GM18511 (cell line): Measurements from ENCODE around the gene CCDC192.

Source experiments
- ATAC-seq: cut with Tn5 transposase; IDR thresholded peaks from one replicate; pipeline ENCODE4 v1.9.1; 2021; ENCODE audit warnings: mild to moderate bottlenecking, moderate library complexity; ENCODE audit not compliant: unreplicated experiment

CCDC192 gene

DNA sequence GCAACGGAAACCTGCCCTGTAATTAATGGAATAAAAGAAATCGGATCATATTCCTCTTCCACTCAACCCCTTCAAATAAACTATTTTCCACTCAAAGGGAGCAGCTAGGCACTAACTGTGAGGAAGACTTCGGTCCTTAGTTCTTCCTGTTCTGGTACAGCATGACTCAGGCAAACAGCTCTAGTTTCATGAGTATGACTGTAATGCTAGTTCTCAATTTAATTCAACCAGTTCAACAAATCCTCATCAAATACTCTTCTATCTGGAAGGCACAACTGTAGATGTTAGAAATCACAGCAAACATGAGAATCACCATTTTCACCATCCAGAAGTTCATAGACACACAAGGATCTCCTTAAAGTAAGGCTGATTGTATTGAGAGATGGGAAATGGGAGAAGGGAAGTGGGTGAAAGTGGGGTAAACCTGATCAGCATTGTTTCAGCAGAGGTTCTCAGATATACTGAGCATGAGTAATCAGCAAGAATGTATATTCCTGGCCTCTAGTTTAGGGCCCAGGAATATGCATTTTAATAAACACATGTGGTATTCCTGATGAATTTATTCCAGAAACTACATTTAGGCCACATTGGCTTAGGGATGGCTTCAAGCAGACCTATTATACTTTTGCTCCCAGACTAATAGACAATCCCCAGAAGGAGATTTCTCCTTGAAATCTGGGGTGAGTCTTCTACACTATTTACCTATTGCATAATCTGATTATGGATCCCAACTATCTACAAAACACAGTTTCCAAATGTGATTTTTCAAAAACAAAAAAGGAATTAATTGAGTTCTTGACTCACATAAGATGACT, 239.3 kb downstream of the CCDC192 start:
- ATAC-seq: no peak

DNA sequence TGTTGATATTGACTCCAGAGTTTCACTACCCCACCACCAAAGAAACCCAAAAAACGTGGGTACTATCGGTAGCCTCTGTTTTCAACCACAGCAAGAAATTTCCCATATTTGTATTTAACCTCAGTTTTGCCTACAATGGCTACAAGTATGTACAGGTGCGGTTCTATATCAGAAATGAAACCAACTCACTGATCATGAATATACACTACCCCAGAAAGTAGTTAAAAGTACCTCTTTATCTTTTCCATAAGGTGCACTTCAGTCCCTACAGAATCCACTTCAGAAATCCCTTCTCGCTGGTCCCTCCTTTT, 239.8 kb downstream of the CCDC192 start:
- peak; percentile 83 for ATAC-seq

DNA sequence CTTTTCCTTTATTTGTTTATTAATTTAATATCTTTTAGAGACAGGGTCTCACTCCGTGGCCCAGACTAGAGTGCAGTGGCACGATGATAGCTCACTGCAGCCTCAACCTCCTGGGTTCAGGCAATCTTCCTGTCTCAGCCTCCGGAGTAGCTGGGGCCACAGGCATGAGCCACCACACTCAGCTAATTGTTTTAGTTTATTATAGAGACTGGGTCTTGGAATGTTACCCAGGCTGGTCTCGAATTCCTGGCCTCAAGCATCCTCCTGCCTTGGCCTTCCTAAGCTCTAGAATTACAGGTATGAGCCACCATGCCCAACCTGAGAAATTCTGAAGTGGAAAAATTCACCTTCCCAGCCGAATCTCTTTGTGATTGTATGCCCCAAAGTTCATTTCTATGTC, 240.9 kb downstream of the CCDC192 start:
- ATAC-seq: no peak

DNA sequence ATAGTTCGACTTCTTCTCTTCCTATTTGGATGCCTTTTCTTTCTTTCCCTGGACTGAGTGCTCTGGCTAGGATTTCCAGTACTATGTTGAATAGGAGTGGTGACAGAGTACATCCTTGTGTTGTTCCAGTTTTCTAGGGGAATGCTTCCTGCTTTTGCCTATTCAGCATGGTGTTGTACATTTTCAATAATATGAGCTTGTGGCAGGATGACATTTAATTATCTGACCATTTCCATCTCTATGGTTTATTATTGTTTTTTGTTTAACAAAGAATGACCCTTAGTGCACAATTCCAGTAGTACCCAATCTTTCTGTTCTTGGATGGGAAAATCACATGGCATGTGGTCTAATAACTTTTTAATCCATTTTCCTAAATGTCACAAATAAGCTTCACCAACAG, 244.8 kb downstream of the CCDC192 start:
- no peak for ATAC-seq

DNA sequence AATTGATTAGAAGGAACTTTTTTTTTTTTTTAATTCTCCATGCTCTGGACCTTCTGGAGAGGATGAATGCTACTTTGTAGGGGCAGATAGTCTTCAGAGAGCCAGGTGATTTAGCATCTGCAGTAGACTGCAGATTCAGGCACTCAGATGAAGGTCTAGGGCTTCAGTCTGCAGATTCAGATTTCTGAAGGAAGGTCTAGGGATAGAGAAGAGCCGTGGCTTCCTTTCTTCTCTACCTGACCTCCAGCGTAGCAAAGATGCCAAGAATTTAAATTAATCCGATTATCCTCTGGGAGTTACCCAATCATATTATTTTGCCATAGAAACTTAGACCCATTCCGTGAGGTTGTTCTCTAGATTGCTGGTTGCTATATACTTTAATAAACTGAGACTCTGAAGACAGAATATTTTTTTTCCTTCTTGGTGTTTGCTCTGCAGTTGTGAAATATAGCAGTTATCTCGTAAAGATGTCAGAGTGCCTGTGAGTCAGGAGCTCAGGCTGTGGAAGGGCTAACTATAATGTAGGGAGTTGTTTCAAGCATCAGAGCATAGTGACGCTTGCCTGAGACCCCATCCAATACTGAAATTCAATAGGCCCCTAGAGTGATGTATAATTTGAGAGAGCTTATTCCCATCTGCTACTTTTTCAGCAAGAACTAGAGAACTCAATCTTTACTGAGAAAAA, 247.7 kb downstream of the CCDC192 start:
- no peak for ATAC-seq

DNA sequence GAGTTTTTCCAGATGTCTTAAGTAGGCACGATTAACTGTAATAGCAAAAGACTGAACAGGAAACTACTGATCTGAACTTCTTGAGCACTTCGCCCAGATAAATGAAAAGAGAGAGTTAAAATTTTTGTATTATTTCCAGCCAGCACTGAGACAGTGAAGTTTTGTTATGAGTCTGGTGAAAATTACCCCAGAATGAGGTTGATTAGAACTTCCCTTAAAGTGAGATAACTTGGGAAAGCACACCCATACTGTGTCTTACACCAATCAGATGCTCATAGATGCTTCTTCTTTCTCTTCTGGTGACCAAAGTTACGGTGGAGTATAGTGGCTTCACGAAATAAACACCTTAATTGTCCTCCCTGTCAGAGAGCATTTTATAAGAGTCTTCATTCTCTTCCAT, 248.6 kb downstream of the CCDC192 start:
- ATAC-seq: no peak

DNA sequence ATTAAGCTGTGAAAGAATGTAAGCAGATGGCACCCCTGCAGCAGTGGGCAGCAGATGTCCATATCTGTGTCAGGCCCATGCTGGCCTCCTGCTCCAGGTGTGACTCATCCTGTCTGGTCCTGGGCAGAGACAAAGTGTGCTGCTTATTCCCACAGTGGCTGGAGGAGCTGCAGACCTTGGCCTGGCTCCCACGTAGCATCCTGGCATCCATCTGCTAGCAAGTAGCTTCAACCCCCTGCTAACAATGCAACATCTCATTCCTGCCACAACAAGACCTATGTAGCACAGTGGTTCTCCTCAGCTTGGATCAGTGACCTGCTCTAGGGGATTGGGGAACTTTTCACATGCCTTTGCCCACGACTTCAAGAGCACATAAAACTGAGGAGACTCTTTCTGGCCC, 254.0 kb downstream of the CCDC192 start:
- no peak for ATAC-seq

DNA sequence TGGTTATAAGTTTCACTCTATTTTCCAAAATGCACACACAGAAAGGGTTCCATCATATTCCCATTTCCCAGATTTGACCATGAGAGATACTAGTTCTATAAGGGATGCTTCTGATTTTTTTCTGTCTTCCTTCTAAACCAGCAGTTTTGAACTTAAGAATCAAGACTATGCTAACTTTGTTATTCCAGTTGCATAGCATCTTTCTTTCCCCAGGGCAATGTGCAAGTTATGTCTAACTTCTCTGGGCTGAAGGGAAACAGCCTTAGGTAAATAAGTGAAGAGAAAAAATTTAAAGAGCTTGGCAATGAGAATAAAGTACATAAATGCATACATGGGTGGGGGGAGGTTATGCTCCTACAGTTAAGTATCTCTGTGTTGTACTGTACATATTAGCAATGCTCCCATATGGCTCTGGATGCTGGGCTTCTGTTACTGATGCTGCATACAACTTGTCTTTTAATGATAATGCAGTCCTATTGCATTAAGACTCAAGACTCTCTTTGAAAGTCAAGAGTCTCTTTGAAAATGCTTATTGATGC, 254.6 kb downstream of the CCDC192 start:
- ATAC-seq: no peak

DNA sequence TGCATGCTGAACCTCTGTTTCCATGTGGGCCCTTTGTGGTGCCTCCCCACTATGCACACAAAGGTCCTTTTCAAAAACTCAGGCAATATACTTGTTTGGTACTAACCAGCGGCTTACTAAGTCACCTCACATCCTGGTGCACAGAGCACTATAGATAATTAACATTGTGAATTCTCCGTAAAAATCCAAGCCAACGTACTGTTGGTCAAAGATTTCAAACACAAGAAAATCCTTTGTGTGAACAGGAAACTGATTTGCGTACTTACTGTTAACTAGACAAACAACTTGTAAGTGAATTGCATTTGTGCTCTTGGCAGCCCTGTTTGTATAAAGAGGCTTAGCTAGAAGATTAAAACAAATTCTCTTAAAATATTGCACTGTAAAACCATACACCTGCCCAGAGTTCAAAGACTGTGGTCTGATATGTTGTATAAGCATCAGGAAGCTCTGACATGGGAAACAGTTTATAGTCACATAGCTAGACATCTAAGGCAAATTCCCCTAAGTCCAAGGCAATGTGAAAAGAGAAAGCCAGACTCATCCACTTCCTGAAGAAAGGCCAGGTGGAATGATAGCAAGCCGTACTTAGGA, 255.3 kb downstream of the CCDC192 start:
- no peak for ATAC-seq

DNA sequence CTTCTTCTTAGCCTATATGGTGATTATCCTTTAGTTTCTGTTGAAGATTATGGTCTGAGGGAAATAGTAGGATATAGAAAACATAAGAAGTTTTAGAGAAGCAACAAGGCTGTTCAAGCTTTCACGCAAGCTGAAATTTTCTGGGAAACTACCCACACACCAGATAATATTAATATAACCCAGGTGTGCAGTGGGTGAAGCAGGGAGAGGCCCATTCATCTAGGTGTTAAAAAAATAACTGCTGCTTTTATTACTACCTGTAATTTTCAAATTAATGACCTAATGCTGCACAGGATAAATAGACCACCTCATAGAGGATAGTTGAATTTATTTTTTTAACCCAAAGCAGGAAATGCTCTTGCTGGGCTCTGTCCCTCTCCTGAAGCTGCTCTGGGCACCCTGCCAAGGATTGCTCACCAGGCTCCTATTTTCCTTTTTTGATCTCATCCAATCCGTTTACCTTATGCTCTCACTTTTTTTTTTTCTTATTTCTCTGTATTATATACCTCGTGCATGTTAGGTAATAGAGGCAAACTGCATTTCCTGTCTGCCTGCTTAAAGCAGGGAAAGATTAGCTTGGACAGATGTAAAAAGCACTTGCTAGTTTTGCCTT, 256.1 kb downstream of the CCDC192 start:
- no peak for ATAC-seq

DNA sequence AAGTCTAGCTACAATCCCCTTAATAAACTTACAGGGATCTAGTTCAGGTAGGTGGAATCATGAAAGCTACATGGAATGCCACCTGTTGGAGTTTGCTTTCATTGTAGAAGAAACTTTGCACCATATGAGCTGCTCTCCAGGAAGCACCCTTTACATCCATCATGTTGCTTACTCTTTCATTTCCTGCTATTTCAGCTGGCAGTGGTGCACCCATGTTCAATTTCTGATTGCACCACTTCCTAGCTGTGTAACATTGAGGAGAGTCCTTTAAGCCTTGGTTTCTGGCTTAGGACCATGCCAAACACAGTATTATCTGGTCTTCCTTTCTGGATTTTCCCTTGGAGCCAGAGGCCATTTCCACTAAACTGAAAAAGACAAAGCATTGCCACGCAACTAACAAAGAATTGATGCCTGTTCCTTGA, 257.1 kb downstream of the CCDC192 start:
- no peak for ATAC-seq

DNA sequence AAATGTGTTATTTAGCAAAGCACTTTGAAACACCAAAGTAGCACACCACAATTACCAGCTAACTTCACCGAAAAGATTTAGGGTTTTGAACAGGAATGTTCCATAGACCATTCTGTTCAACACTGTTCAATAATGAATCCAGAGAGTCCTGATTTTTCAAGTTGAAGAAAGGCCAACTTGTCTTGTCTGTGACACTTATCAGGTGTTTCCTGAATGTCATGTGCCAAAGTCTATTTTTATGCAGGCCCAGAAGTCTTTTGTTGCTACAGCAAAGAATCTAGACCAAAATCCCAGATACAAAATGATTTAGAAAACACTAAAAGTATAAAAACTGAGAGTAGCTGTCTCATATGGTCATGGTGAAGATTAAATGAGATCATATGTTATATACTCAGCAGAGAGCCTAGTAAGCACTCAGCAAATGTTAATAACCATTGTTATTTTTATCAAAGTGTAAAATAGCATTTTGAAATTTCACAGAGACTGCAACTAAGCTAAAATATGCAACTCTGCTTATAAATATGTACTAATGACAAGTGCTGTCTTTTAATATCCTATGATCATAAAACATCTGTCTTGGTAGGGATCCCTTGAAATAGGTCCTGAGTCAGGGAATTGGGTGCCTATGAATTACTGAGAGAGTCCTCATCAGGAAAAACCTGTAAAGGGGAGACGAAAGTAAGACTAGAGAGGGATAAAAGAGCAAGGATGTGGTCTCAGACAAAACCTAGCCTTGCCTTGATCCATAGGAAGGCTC, 258.0 kb downstream of the CCDC192 start:
- no peak for ATAC-seq

DNA sequence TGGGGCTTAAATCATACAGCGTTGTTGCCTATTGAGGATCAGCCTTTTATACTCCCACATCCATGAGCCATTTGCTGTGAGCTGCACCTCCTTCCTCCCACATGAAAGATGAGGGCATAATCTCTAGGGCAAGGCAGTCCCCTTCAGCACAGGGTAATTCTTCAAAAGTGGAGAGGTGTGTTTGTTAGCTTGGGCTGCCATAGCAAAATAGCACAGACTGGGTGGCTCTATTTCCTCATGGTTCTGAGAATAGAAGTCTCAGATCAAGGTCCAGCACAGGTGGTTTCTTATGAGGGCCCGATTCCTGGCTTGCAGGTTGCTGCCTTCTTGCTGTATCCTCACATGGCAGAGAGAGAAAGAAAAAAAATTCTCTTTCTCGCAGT, 258.6 kb downstream of the CCDC192 start:
- no peak for ATAC-seq

DNA sequence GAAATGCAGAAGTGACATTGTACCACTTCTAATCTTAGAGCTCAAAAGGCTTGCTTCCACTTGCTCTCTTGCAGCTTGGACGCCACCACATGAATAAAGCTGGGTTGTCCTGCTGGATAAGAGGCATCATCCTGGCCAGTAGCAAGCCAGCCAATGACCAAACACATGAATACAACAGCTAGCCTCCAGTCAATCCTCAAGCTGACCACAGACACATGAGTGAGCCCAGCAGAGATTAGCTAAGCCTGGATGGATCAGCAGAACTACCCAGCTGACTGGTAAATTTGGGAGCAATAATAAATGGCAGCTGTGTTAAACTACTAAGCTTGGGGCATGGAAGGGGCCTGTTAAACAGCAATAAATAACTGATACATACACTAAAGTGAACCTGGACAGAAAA, 259.3 kb downstream of the CCDC192 start:
- no peak for ATAC-seq

DNA sequence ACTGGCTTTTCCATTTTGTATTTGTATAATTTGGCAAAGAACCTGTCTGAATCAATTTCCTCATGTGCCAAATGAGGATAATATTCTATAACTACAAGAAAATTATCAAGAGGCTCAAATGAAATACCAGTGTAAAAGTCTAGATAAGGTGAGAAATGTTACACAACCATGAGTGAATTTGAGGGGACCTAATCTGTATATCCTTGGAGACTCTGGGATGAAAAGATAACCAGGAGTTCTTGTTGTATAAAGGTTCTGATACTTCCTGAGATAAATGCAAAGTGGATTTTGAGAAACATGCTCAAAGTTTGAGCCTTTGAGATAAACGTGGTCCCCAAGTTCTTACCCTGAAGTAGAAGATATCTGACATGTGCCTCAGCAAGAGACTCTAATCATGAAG, 260.0 kb downstream of the CCDC192 start:
- ATAC-seq: no peak

DNA sequence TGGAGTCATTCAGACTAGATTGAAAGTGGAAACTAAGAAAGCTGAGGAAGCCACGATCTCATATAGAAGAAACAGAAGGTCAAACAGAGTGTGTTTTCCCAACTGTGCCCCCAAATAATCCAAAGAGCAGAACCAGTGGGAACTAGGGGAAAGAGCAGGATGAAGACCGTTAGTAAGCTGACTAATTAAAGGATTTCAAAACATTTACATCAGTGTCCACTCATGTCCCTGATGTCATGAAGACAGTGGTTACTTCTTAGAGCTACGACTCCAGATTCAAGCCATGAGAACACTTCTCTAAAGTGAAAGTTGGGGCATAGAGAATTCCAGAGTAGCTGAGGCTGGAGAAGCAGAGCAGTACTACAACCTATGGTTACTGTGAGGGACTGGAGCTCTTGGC, 260.7 kb downstream of the CCDC192 start:
- no peak for ATAC-seq

DNA sequence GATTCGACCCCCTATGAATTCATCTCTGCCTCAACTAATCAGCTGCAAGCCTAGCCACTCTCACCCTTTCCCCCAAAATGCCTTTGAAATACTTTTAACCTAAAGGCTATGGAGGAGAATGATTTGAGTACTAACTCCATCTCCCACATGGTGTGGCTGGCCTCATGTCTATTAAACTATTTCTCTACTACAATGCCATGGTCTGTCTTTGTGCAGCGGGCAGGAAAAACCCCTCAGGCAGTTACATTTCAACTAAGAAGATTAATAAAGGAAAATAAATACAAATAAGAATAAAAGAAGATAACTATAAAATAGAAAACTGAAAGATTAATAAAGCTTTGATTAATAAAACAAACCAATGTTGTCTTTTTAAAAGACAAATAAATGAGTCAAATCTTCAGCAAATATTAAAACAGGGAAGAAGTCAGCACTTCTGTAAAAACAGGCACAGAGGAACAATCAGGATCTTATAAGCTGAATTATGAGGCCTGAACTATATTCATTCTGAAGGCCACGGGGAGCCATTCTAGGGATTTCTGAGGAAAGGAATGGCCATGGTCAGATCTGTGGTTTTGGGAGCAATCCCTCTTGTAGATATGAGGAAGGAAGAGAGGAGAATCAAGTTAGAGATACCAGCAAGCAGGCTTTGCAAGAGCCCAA, 264.3 kb downstream of the CCDC192 start:
- no peak for ATAC-seq

DNA sequence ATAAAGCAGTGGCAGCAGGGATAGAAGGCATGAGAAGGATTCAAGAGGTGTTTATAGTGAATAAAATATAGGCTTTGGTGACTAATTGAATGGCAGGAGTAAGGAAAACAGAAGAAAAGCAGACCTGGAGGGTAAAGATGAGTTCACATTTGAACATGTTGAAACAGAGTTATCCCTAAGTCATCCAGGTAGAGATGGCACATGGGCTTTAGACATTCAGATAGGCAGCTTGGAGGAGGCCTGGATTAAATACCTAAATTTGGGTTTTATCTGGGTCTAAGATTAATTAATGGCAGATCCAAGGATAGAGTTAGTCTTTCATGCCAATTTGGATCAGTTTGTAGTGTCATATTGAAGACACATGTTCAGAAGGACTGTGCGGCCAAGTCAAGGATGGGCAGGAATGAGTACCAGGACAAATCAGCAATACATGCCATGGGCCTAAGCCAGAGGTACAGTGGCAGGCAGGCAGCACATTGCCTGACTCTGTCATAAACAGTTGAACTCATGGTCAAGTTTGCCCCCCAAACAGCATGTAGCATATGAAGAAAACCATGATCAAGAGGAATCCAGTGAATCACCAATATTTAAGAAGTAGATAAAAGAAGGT, 264.9 kb downstream of the CCDC192 start:
- no peak for ATAC-seq

DNA sequence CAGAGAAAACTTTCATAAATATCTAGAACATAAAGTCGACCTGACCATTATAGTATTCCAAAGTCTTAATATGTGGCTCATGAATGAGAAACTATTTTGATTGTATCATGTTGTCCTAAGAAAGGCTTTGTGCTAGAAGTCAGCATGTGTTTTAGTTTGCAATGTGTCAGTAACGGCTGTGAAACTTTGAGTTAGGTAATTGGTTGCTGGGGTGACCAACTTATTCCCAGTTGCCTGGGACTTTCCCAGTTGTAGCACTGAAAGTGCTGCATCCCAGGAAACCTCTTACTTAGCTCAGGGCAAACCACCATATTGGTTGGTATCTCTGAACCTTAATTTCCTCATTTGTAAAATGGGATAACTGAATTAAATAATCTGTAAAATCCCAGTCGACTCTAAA, 265.8 kb downstream of the CCDC192 start:
- ATAC-seq: no peak

DNA sequence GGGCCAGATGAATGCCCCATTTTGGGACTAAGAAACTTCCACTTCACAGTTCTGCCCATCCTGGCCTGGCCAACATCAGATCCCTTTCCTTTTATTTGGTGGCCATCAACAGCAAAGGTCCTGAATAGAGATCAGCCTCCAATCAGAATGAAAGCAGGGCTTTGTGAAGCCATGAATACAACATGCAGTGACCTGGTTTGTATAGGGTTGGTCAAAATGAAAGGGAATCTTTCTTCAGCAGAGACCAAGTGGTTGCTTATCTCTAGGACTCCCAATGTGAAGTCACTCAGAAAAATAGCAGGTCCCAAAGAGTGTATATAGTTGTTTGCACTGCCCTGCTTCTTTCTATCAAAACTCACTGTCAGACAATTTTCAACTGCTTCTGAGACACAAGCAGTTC, 266.5 kb downstream of the CCDC192 start:
- ATAC-seq: no peak
